GM18861 (cell line): ENCODE results near the gene RDH13.
"Not testable (repeated sequence)": the region's sequence is repeated elsewhere in the genome, so short reads cannot be mapped to it uniquely, and the experiment has no call there.

Experiments
- ATAC-seq: cut with Tn5 transposase; IDR thresholded peaks from one replicate; pipeline ENCODE4 v1.9.1; 2021; ENCODE audit not compliant: unreplicated experiment

RDH13 gene

DNA sequence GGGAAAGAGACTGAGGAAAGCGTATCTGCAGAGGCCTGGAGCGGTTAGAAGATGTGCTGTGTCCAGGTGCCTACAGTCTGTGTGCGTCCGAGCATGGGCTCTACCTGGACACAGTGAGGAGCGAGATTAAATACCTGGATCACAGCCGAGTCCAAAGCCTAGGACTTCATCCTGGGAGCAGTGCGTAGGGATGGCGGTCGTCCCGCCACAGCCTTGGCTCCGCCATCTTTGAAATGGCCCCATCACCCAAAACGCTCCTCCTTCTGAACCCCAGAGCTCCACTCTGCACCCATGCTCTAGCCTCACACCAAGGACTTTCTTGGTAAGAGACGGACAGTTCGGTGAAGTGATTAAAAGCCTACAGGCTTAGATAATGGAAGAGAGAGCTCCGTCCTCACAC lies 44.7 kb downstream of the RDH13 start:
- no peak for ATAC-seq

DNA sequence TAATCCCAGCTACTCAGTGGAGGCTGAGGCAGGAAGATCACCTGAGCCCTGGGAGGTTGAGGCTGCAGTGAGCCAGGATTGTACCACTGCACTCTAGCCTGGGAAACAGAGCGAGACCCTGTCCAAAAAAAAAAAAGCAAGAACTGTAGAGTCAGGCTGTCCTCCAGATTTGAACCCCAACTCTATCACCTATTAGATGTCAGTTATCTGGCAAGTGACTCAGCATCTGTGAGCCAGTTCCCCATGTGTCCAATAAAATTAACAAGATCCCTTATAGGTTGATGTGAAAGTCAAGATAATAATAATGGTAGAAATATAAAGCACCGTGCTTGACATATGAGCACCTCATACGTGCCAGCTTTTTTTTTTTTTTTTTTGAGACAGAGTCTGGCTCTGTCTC lies 46.9 kb downstream of the RDH13 start:
- ATAC-seq: no peak

DNA sequence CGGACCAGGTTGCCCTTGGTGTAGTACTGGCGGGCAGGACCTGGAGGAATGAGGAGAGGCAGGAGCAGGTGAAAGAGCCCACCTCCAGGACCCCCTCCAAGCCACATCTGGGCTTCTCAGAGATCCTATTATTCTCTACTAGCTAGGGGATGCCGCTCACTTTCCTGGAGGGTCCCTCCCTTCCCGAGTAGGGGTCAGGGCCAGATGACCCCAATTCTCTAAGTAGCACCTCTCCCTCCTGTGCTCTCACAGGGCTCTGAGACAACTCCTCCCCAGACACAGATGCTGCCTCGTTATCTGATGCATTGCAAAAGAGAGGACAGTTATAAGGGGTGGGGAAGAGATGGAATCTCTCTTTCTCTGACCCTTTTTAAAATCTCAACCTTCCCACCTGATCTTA lies 47.8 kb downstream of the RDH13 start:
- no peak for ATAC-seq

GRCh38 chr19:55014714-55015113 lies 48.2 kb downstream of the RDH13 start:
- ATAC-seq: no peak

- no peak for ATAC-seq
Measured at GRCh38 chr19:55013596-55013995, 49.4 kb downstream of the RDH13 start.

DNA sequence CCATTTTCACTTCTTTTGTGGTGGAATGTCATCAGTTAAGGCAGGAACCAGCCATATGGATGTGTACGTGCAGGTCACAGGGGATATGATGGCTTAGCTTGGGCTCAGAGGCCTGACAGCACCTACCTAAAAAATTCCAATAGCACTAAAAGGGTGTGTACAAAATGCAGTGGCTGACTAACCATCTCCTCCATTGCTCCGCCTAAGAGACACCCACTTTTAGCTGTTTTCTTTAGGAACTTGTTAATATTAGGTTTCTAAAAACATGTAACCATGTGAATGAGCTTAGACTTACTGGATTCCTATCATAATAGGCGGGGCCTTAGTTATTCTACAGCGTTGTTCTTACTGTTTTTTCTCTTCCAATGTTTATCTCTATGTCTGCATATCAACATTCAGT lies 50.6 kb downstream of the RDH13 start:
- ATAC-seq: no peak

DNA sequence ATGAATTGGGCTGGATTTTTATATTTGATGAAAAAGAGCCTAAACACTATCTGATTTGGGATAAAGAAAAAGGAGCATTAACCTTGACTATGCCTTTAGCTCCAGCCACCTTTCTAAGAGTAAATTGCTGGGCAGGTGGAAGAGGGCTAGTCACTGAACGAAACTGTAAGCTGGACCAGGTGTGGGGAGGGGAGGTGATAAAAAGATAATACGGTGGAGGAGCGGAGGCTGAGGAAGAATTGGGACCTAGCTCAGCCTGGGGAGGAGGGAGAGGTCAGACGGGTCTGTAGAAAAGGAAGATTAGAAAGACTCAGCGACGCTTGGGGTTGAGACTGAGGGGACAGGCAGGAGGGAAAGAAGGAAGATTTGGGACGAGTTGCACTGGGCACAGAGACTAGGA lies 52.4 kb downstream of the RDH13 start:
- not testable (repeated sequence) for ATAC-seq

- not testable (repeated sequence) for ATAC-seq
Measured at GRCh38 chr19:55008781-55009180, 54.2 kb downstream of the RDH13 start.

DNA sequence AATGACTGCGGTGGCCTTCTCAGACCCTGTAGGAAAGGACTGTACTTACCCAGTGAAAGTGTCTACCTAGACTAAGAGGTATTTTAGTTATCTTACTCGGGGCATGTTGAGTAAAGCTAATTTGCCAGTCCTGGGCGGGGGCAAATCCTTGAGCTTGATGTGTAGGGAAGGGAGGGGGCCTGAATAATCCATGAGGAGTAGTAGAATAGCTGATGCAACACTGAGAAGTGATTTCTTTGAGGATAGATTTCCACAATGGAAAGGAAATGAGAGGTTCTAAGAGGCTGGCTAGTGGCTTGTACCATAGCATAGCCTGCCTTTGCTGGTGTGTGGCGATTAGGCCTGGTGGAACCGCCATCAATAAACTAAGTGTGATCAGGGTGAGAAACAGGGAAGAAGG lies 54.8 kb downstream of the RDH13 start:
- not testable (repeated sequence) for ATAC-seq

- not testable (repeated sequence) for ATAC-seq
Measured at GRCh38 chr19:55007537-55007936, 55.4 kb downstream of the RDH13 start.

GRCh38 chr19:55006795-55007194 lies 56.2 kb downstream of the RDH13 start:
- not testable (repeated sequence) for ATAC-seq

DNA sequence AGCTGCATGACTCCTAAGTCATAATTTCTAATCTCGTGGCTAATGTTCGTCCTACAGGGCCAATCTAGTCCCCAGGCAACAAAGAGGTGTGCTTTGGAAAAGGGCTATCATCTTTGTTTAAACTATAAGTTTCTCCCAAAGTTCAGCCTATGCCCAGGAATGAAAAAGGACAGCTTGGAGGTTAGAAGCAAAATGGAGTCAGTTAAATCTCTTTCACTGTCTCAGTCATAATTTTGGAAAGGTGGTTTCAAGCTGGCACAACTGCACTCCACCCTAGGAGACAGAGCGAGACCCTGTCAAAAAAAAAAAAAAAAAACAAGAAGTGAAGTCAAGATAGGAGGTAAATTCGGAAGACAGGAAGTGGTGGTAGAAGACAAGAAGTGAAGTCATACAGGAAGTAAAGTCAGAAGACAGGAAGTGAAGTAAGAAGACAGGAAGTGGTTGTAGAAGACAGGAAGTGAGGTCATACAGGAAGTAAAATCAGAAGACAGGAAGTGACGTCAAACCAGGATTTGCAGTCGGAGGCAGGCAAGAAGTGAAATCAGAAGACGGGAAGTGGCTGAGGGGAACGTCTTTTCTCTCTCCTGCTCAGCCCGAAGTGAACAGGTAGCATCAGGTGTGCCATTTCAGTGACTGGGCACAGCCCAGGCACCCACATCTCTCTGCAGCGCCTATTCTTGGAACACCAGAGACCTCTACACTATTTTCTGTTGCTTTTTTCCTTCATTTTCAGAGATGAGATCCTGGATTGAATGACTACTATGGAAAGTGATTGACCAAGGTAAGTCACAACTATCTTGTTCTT lies 57.1 kb downstream of the RDH13 start:
- ATAC-seq: no peak

DNA sequence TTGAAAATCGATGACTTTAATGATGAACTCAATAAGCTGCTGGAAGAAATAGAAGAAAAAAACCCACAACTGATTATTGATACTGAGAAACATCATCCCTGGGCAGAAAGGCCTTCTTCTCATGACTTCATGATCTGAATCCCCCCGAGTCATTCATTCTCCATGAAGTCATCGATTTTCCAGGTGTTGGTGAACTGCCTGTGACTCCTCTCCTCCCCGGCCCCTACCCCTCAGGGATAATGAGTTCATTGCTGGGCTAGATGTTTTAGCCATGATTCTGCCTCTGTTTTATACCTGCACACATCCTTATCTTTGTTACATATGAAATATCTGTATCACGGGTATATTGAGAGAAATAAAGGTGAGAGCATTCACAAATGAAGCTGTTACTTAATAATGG lies 62.2 kb downstream of the RDH13 start:
- no peak for ATAC-seq

DNA sequence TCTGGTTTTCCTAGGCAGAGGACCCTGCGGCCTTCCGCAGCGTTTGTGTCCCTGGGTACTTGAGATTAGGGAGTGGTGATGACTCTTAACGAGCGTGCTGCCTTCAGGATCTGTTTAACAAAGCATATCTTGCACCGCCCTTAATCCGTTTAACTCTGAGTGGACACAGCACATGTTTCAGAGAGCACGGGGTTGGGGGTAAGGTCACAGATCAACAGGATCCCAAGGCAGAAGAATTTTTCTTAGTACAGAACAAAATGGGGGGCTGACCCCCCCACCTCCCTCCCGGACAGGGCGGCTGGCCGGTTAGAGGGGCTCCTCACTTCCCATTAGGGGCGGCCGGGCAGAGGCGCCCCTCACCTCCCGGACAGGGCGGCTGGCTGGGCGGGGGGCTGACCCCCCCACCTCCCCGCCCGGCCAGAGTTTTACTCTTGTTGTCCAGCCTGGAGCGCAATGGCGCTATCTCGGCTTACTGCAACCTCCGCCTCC lies 64.2 kb downstream of the RDH13 start:
- not testable (repeated sequence) for ATAC-seq

DNA sequence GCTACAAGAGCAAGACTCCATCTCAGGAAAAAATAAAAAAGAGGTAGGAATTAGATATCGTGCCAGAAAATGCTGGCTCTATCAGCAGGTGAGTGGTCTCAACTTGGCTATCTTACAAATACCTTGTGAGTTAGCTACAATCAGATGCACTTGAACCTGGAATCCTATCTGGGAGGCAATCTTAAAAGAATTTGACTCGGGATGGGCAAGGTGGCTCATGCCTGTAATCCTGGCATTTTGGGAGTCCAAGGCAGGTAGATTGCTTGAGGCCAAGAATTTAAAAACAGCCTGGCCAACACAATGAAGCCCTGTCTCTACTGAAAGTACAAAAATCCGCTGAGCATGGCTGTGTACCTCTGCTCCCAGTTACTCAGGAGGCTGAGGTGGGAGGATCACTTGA lies 67.4 kb downstream of the RDH13 start:
- no peak for ATAC-seq
